IMR-90 (cell line): ENCODE measurements around the gene ACTRT2. TPM values are rescaled to one million over a fixed set of nuclear protein-coding genes. Genes with fewer than 3 reads are reported as not detected.

Experiments
- ATAC-seq: fragments of 200-7000 bp; cut with Tn5 transposase; 2 replicates; pipeline ENCODE4 v1.9.1; 2020; ENCODE audit warnings: low read depth, mild to moderate bottlenecking, moderate library complexity
- BruUV-seq: library from RNA; stranded (reverse); fragments of 400-500 nt; replicated peaks from 2 replicates; lab custom pipeline; 2021; lab: Mats Ljungman, UMichigan
- CTCF ChIA-PET: fragments of 300-600 bp; formaldehyde crosslinking; extraction: SDS; loops from one replicate; lab custom pipeline; 2021; ENCODE audit warnings: antibody characterized with exemption; lab: Yijun Ruan, JAX
- POLR2A ChIA-PET: fragments of 300-600 bp; sonication (Branson Sonifier 250); formaldehyde crosslinking; loops from one replicate; lab custom pipeline; 2022; ENCODE audit warnings: antibody characterized with exemption; ENCODE audit not compliant: unreplicated experiment; lab: Charles Lee
- DNase-seq: peaks from one replicate; pipeline ENCODE4 v3.0.0; 2013
- H2AFZ ChIP-seq: replicated peaks from 2 replicates; pipeline ENCODE3; 2013; ENCODE audit warnings: low read length, mild to moderate bottlenecking; ENCODE audit not compliant: poor library complexity
- H2AK5ac ChIP-seq: 2 replicates; pipeline ENCODE4 v1.6.1; 2013; ENCODE audit warnings: low read depth, low read length, inconsistent platforms
- H2AK9ac ChIP-seq: replicated peaks from 2 replicates; pipeline ENCODE3; 2013; ENCODE audit warnings: mild to moderate bottlenecking, low read depth, low read length, moderate library complexity; ENCODE audit not compliant: poor library complexity
- H2BK120ac ChIP-seq: 2 replicates; pipeline ENCODE4 v1.6.1; 2013; ENCODE audit warnings: low read depth, low read length, inconsistent platforms
- H2BK15ac ChIP-seq: 3 replicates; pipeline ENCODE4 v1.6.1; 2013; ENCODE audit warnings: low read depth, low read length, inconsistent platforms
- H2BK20ac ChIP-seq: 2 replicates; pipeline ENCODE4 v1.6.1; 2013; ENCODE audit warnings: low read depth, mild to moderate bottlenecking, inconsistent platforms, low read length, moderate library complexity
- H2BK5ac ChIP-seq: 2 replicates; pipeline ENCODE4 v1.6.1; 2013; ENCODE audit warnings: mild to moderate bottlenecking, low read depth, low read length, inconsistent platforms; ENCODE audit not compliant: poor library complexity, severe bottlenecking
- H3K14ac ChIP-seq: replicated peaks from 2 replicates; pipeline ENCODE4 v1.6.1; 2013; ENCODE audit warnings: low read depth, low read length, inconsistent platforms
- H3K18ac ChIP-seq: 2 replicates; pipeline ENCODE4 v1.6.1; 2013; ENCODE audit warnings: low read depth, low read length, control low read depth
- H3K23ac ChIP-seq: 2 replicates; pipeline ENCODE4 v1.6.1; 2013; ENCODE audit warnings: low read depth, low read length, inconsistent platforms
- H3K27ac ChIP-seq: 2 replicates; pipeline ENCODE4 v1.5.1; 2013; ENCODE audit warnings: mild to moderate bottlenecking, control low read depth, low read length; ENCODE audit not compliant: insufficient read depth
- H3K27me3 ChIP-seq: 2 replicates; pipeline ENCODE4 v1.6.1; 2013; ENCODE audit warnings: low read length; ENCODE audit not compliant: control insufficient read depth, insufficient read depth
- H3K36me3 ChIP-seq: 2 replicates; pipeline ENCODE4 v1.6.1; 2013; ENCODE audit warnings: low read length, mixed read lengths; ENCODE audit not compliant: control insufficient read depth, insufficient read depth
- H3K4ac ChIP-seq: 2 replicates; pipeline ENCODE4 v1.6.1; 2013; ENCODE audit warnings: low read depth, low read length, inconsistent platforms
- H3K4me1 ChIP-seq: 2 replicates; pipeline ENCODE4 v1.6.1; 2013; ENCODE audit warnings: low read length, mixed read lengths; ENCODE audit not compliant: control insufficient read depth, insufficient read depth
- H3K4me2 ChIP-seq: 2 replicates; pipeline ENCODE4 v1.6.1; 2013; ENCODE audit warnings: low read depth, mild to moderate bottlenecking, control low read depth, low read length, moderate library complexity
- H3K4me3 ChIP-seq: 2 replicates; pipeline ENCODE4 v1.5.1; 2013; ENCODE audit warnings: low read depth, mild to moderate bottlenecking, control low read depth, low read length, moderate library complexity; ENCODE audit not compliant: insufficient read depth
- H3K56ac ChIP-seq: 2 replicates; pipeline ENCODE4 v1.6.1; 2013; ENCODE audit warnings: low read length, inconsistent platforms; ENCODE audit not compliant: insufficient read depth; ENCODE audit errors: extremely low read depth
- H3K79me1 ChIP-seq, 2 experiments: 2 replicates each; pipeline ENCODE4 v1.6.1; 2013; ENCODE audit warnings: low read length in 2 of 2, inconsistent platforms in 1 of 2, low read depth in 1 of 2
- H3K9ac ChIP-seq: 2 replicates; pipeline ENCODE4 v1.6.1; 2013; ENCODE audit warnings: low read depth, low read length, control low read depth
- H3K9me1 ChIP-seq: 2 replicates; pipeline ENCODE4 v1.6.1; 2013; ENCODE audit warnings: low read length, inconsistent platforms; ENCODE audit not compliant: insufficient read depth
- H3K9me3 ChIP-seq: 2 replicates; pipeline ENCODE4 v1.6.1; 2013; ENCODE audit warnings: low read length; ENCODE audit not compliant: control insufficient read depth, insufficient read depth
- H4K20me1 ChIP-seq: 2 replicates; pipeline ENCODE4 v1.6.1; 2013; ENCODE audit warnings: low read length, inconsistent platforms; ENCODE audit not compliant: insufficient read depth
- H4K5ac ChIP-seq: 2 replicates; pipeline ENCODE4 v1.6.1; 2013; ENCODE audit warnings: mild to moderate bottlenecking, low read depth, low read length, control low read depth
- H4K8ac ChIP-seq, 2 experiments: 2 replicates each; pipeline ENCODE4 v1.6.1; 2013; ENCODE audit warnings: low read depth in 2 of 2, low read length in 2 of 2, control low read depth in 1 of 2, inconsistent platforms in 1 of 2
- H4K91ac ChIP-seq: 2 replicates; pipeline ENCODE4 v1.6.1; 2013; ENCODE audit warnings: low read depth, low read length, inconsistent platforms; ENCODE audit not compliant: insufficient read depth
- BHLHE40 ChIP-seq: fragments of 150-350 bp; IDR thresholded peaks from 2 replicates; pipeline ENCODE4 v1.6.1; 2016; ENCODE audit warnings: mild to moderate bottlenecking, low read depth, low read length
- CEBPB ChIP-seq: IDR thresholded peaks from 2 replicates; pipeline ENCODE4 v1.6.1; 2012; ENCODE audit warnings: low read depth, low read length, improper control_type of control experiment
- CHD1 ChIP-seq: IDR thresholded peaks from 2 replicates; pipeline ENCODE4 v1.6.1; 2012; ENCODE audit warnings: low read depth, low read length, improper control_type of control experiment
- CTCF ChIP-seq: conservative IDR thresholded peaks from 2 replicates; pipeline ENCODE4 v1.5.1; 2012; ENCODE audit warnings: mild to moderate bottlenecking, low read depth, low read length, improper control_type of control experiment
- ELK1 ChIP-seq: fragments of 150-350 bp; IDR thresholded peaks from 2 replicates; pipeline ENCODE4 v1.6.1; 2016; ENCODE audit warnings: low read depth, mild to moderate bottlenecking, low read length, moderate library complexity, borderline replicate concordance
- FOS ChIP-seq: fragments of 150-350 bp; IDR thresholded peaks from 2 replicates; pipeline ENCODE4 v1.6.1; 2016; ENCODE audit warnings: low read depth, low read length
- MAFK ChIP-seq: IDR thresholded peaks from 2 replicates; pipeline ENCODE4 v1.6.1; 2012; ENCODE audit warnings: low read depth, low read length, improper control_type of control experiment
- MAZ ChIP-seq: IDR thresholded peaks from 2 replicates; pipeline ENCODE4 v1.6.1; 2012; ENCODE audit warnings: low read depth, mild to moderate bottlenecking, low read length, improper control_type of control experiment, moderate library complexity, borderline replicate concordance
- MXI1 ChIP-seq: IDR thresholded peaks from 2 replicates; pipeline ENCODE4 v1.6.1; 2012; ENCODE audit warnings: low read depth, mild to moderate bottlenecking, low read length, moderate library complexity, borderline replicate concordance
- NFE2L2 ChIP-seq: fragments of 150-350 bp; IDR thresholded peaks from 2 replicates; pipeline ENCODE4 v1.6.1; 2016; ENCODE audit warnings: low read depth, mild to moderate bottlenecking, low read length
- POLR2A ChIP-seq: IDR thresholded peaks from 2 replicates; pipeline ENCODE4 v1.6.1; 2012; ENCODE audit warnings: mild to moderate bottlenecking, low read depth, low read length
- RCOR1 ChIP-seq: IDR thresholded peaks from 2 replicates; pipeline ENCODE4 v1.6.1; 2012; ENCODE audit warnings: mild to moderate bottlenecking, low read length, improper control_type of control experiment; ENCODE audit not compliant: insufficient replicate concordance
- USF2 ChIP-seq: fragments of 150-350 bp; IDR thresholded peaks from 2 replicates; pipeline ENCODE4 v1.6.1; 2017; ENCODE audit warnings: mild to moderate bottlenecking, antibody characterized with exemption, low read length, low read depth
- WGBS, 2 experiments: methylation state at CpG; one replicate each; pipeline versions ENCODE4 v1.1.5 to v1.1.7; 2013; ENCODE audit warnings: missing lambda C conversion rate in 2 of 2; ENCODE audit not compliant: insufficient read length in 1 of 2; ENCODE audit errors: extremely low coverage in 2 of 2; 5-methylcytosine and 5-hydroxymethylcytosine counted together
- dilution Hi-C: fragments of 300-500 bp; cut with HindIII; formaldehyde crosslinking; loops from one replicate; pipeline ENCODE4 v1.14.3; 2018; ENCODE audit warnings: low sequenced_read_pairs; ENCODE audit not compliant: unreplicated experiment
- in situ Hi-C: fragments of 300-500 bp; cut with MboI; formaldehyde crosslinking; loops from 3 replicates; pipeline ENCODE4 v1.14.3; 2019; ENCODE audit warnings: low sequenced_read_pairs, inconsistent platforms, mixed read lengths
- intact Hi-C: fragments of 100-400 bp; cut with micrococcal nuclease; formaldehyde crosslinking; loops from 2 replicates; pipeline ENCODE4 v1.10.0; 2022
- polyA plus RNA-seq, 3 experiments: library from polyadenylated mRNA; depleted of rRNA; stranded (reverse); fragments of >200 nt; gene quantifications; 2 replicates each; pipeline ENCODE4 v1.2.3, GENCODE V29; 2012; ENCODE audit warnings: low replicate concordance in 1 of 3
- total RNA-seq: library from RNA; depleted of rRNA; stranded (reverse); fragments of >200 nt; gene quantifications from 2 replicates; pipeline ENCODE4 v1.2.3, GENCODE V29; 2012

The ACTRT2 gene
- total and polyA plus RNA-seq, 2 of the 4 experiments (the other 2 are of a cell fraction) = not detected

GRCh38 chr1:3058263-3059030, 37.2 kb downstream of the ACTRT2 start (continued):
- TF ChIP-seq MAZ = no peak

GRCh38 chr1:3060127-3060526, 38.9 kb downstream of the ACTRT2 start:
- Histone ChIP-seq H4K8ac (no peak overlapping the region), H4K91ac (no peak overlapping the region), H3K18ac (no peak overlapping the region), H4K20me1 (no peaks in the 10 kb centered on the region), H3K27me3 (peaks cover 28% of the 10 kb centered on the region), H3K9me1 (no peaks in the 10 kb centered on the region), H4K5ac (no peak overlapping the region), H2AK9ac (no peak overlapping the region), H3K4me2 (no peak overlapping the region), H3K4me1 (no peaks in the 10 kb centered on the region), H3K4ac (no peak overlapping the region), H2BK5ac (no peak overlapping the region), H2BK15ac (no peak overlapping the region), H2BK120ac (no peak overlapping the region), H3K36me3 (no peaks in the 10 kb centered on the region), H3K9ac (no peak overlapping the region), H2BK20ac (no peak overlapping the region), H3K79me1 (no peaks in the 10 kb centered on the region), H3K23ac (no peak overlapping the region), H3K4me3 (no peak overlapping the region), H3K14ac (no peak overlapping the region), H2AK5ac (no peak overlapping the region), H3K27ac (no peak overlapping the region), H3K9me3 (no peaks in the 10 kb centered on the region), H2AFZ (no peak overlapping the region), H3K56ac (no peak overlapping the region)
- 61% methylated on average over 3 of the region's 9 CpGs; no CpG with 5 or more reads in 1 of the 2 experiments for WGBS, 2 experiments
- ATAC-seq (no peak), DNase-seq (no peak)
- dilution Hi-C loops (no loop called here), in situ Hi-C loops (loop anchor here (25.0 kb wide), 1 partner anchor 623 kb away; no protein-coding TSS in a partner anchor), intact Hi-C loops (loop anchor here (10.0 kb wide), 1 partner anchor 255 kb away; no protein-coding TSS in a partner anchor)
- BruUV-seq = no TSS peak
- ChIA-PET CTCF (no interaction called here), POLR2A (no interaction called here)
- no peak for TF ChIP-seq ELK1
- TF ChIP-seq RCOR1 = no peak
- no peak for TF ChIP-seq MAZ
- TF ChIP-seq MAFK = no peak
- no peak for TF ChIP-seq USF2
- TF ChIP-seq CTCF = no peak
- no peak for TF ChIP-seq NFE2L2
- TF ChIP-seq BHLHE40 = no peak
- TF ChIP-seq POLR2A = no peak
- TF ChIP-seq FOS = no peak
- no peak for TF ChIP-seq CEBPB
- no peak for TF ChIP-seq CHD1
- TF ChIP-seq MXI1 = no peak
